HL-60/S4 treated with phorbol 12-myristate 13-acetate at 8.2 ng/mL for 4 days and 3 days (cell line): Measurements from ENCODE around the gene ARHGEF40.

Experiments used
- in situ Hi-C: fragments of 300-500 bp; cut with MboI; formaldehyde crosslinking; loops from 2 replicates; pipeline ENCODE4 v1.15.0; 2022; ENCODE audit warnings: low sequenced_read_pairs

Gene ARHGEF40

GRCh38 chr14:21058903-21059302 is 11.2 kb upstream of the ARHGEF40 start:
- in situ Hi-C loops: no loop called here

DNA sequence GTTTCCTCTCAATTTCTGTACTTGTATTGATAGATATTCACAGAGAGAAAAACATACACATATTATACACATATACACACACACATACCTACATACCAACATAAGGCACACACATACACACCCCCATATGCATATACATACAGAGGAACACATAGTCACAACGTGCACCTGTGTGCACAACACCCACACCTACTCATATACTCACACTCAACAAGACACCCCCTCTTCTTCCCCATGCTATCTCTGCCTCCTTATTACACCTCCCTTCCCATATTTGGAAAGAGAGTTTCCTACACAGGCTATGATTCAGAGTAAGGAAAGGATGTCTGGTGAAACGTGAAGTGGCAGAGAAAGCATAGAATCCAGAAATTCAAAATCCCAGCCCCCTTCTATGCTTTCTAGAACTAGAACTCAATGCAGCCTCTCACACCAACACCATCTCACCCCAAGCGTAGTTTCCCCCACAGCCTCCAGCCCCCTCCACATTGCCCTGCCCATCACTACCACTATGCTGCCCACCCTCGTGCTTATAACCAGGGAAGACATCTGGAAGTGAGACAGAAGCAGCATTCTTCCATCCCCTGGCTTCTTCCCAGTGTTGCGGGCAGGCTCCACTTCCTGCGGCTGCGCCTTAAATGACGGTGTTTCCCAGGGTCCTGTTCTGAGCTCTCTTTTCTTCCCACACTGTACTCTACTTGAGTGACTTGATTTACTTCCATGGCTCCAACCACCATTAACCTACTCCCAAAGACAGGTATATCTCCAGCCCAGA is 10.1 kb upstream of the ARHGEF40 start:
- in situ Hi-C loops: no loop called here

GRCh38 chr14:21060614-21061346 is 9.3 kb upstream of the ARHGEF40 start:
- in situ Hi-C loops: no loop called here

- in situ Hi-C loops: no loop called here
Observed at GRCh38 chr14:21061347-21061668, 8.8 kb upstream of the ARHGEF40 start.

DNA sequence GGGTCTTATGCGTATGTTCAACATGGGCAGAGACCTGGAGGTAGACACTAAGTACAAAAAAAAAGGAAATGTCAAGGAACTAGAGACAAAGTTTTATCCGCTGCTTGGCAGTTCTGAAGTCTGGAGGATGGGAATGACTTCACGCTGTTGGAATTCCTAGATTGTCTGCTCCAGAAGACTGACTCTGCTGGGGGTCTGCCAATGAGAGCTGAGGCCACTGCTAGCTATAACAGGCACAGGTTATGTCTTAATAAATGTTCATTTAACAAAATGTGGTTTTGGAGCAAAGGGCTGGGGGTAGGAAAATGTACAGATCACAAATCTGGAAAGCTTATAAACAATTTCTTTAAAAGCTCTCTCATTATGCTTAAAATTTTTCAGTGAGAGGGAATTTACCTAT is 6.6 kb upstream of the ARHGEF40 start:
- in situ Hi-C loops: no loop called here

- in situ Hi-C loops: no loop called here
Observed at GRCh38 chr14:21066882-21067502, 3.1 kb upstream of the ARHGEF40 start.

DNA sequence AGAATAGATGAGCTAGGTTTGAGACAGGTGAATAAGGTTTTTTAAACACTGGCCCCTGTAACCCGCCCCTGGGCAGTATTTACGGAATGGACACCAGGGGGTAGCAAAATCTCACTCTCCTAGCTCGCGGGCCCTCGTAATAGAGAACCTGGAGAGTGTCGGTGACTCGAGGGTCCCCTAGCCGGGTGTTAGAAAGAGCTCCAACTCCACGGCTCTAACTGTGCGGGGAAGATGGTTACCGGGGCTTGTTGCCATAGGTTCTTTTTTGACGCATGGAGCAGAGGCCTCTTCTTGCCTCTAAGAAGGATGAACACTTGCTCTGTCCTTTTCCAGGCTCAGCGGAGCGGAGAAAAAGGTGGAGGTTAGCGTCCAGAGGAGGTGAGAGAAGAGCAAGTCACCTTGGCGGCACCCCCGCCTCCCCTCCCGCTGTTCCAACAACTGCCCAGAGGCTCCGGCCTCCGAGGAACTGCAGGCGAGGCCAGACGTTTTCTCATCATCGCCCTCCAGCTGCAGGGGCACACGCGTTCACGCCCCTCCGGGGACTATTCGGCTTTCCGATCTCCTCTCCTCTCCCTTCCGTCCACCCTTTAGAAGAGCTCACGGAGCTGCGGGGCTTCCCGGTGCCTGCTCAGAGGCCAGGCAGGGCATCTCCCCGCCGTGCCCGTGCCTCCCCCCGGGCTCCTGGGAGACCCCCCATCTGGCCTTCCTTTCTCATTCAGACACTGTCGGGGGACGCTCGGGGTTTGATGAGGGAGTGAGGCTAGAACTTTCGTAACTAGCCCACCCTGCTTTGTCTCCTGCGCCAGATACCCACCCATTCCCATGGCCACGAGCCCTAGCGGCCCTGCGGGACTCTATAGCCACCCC is 1.4 kb upstream of the ARHGEF40 start:
- in situ Hi-C loops: no loop called here

- in situ Hi-C loops: no loop called here
Observed at GRCh38 chr14:21069388-21070082, 569 bp upstream of the ARHGEF40 start.

- in situ Hi-C loops: no loop called here
Observed at GRCh38 chr14:21070610-21071224, 613 bp downstream of the ARHGEF40 start.

DNA sequence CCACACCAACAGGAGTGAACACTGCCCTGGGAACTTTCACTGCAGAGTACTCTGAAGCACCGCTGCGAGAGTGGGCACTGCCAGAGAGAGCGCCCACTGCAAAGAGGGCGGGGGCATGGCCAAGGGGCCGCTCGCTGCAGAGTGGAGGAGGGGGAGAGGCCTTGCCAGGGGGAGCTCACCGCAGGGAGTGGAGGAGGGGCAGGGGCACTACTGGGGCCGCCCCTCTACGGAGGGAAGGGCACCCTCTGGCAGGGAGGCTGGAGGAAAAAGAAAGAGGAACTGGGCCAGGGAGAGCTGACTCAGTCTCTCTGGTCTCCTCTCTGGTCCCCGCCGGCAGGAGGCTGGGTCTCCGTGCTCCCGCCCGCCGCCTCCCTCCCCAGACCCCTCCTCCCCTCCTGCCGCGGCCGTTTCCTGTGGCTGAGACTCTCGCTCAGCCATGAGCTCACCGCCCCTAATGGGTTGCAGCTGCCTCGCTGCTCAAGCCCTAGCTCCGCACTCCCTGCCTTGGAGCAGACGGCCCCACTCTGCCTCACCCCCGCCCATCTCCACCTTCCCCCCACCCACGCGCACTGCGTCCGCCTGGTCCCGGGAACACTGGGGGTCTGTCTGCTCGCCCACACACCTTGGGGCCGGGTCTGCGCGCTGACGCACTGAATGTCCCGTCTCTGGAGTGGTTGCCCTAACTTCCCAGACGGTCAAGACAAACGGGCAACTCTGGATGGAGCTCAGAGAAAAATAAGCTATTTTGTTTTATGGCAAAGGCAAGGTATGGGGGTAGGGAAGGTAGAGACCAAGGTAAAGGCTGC is 1.3 kb downstream of the ARHGEF40 start:
- in situ Hi-C loops: no loop called here

GRCh38 chr14:21072031-21072473 is 1.9 kb downstream of the ARHGEF40 start:
- in situ Hi-C loops: no loop called here

GRCh38 chr14:21072781-21073339 is 2.8 kb downstream of the ARHGEF40 start:
- in situ Hi-C loops: no loop called here

- in situ Hi-C loops: no loop called here
Observed at GRCh38 chr14:21073921-21074320, 3.8 kb downstream of the ARHGEF40 start.

GRCh38 chr14:21074398-21075272 is 4.5 kb downstream of the ARHGEF40 start:
- in situ Hi-C loops: no loop called here

- in situ Hi-C loops: no loop called here
Observed at GRCh38 chr14:21075719-21076437, 5.8 kb downstream of the ARHGEF40 start.

DNA sequence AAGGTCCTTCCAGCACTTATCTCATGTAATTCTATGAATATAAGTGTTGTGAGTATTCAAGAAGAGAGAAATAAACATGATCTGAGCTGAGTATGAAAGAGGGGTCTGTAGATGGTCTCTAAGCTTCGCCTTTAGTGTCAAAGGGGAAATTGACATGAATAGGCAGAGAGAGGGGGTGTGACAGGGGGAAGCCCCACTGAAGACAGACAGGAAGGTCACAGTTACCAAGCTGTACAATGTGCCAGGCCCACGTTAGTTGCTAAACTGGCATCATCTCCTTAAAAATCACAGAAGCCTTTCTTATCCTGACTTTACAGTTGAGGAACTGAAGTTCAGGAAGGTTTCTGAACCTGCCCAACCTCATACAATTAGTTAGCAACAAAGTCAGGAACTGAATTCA is 7.6 kb downstream of the ARHGEF40 start:
- in situ Hi-C loops: no loop called here

GRCh38 chr14:21078287-21078686 is 8.2 kb downstream of the ARHGEF40 start:
- in situ Hi-C loops: no loop called here
